H1 (cell line): ENCODE results near the gene CEP250.
"Not testable (repeated sequence)": the region's sequence is repeated elsewhere in the genome, so short reads cannot be mapped to it uniquely, and the experiment has no call there.

ENCODE experiments used
- CEBPB ChIP-seq: IDR thresholded peaks from 2 replicates; pipeline ENCODE4 v1.6.1; 2012; ENCODE audit warnings: low read depth, low read length
- CREB1 ChIP-seq: IDR thresholded peaks from 2 replicates; pipeline ENCODE4 v1.6.1; 2012; ENCODE audit warnings: inconsistent platforms
- EGR1 ChIP-seq: IDR thresholded peaks from 2 replicates; pipeline ENCODE4 v1.6.1; 2011; ENCODE audit warnings: low read depth, low read length, borderline replicate concordance
- EP300 ChIP-seq, 2 experiments: IDR thresholded peaks; 1 replicate in 1 of 2; 2 replicates in 1 of 2; pipeline ENCODE4 v1.6.1; 2011 to 2012; ENCODE audit warnings: low read depth in 2 of 2, low read length in 2 of 2, mild to moderate bottlenecking in 2 of 2, borderline replicate concordance in 1 of 2, inconsistent platforms in 1 of 2, moderate library complexity in 1 of 2
- GABPA ChIP-seq: IDR thresholded peaks from 2 replicates; pipeline ENCODE4 v1.6.1; 2011; ENCODE audit warnings: mild to moderate bottlenecking, low read length, moderate library complexity, borderline replicate concordance; ENCODE audit not compliant: insufficient read depth
- POLR2AphosphoS5 ChIP-seq: IDR thresholded peaks from 2 replicates; pipeline ENCODE4 v1.6.1; 2011; ENCODE audit warnings: low read depth, low read length
- POU5F1 ChIP-seq: IDR thresholded peaks from 2 replicates; pipeline ENCODE4 v1.6.1; 2011; ENCODE audit warnings: low read depth, mild to moderate bottlenecking, low read length, moderate library complexity
- SP1 ChIP-seq: IDR thresholded peaks from 2 replicates; pipeline ENCODE4 v1.6.1; 2011; ENCODE audit warnings: low read depth, low read length
- TCF12 ChIP-seq: IDR thresholded peaks from 2 replicates; pipeline ENCODE4 v1.6.1; 2011; ENCODE audit warnings: low read depth, mild to moderate bottlenecking, low read length
- TEAD4 ChIP-seq: IDR thresholded peaks from 2 replicates; pipeline ENCODE4 v1.6.1; 2012; ENCODE audit warnings: low read depth, low read length, inconsistent platforms, mixed read lengths
- TF ChIP-seq, protein P1 (sequence below), 3 experiments: IDR thresholded peaks; 1 replicate in 2 of 3; 2 replicates in 1 of 3; pipeline versions ENCODE4 v1.5.1 to v1.6.1; 2011; ENCODE audit warnings: low read length in 3 of 3, mild to moderate bottlenecking in 3 of 3, inconsistent platforms in 2 of 3, low read depth in 1 of 3, moderate library complexity in 1 of 3; ENCODE audit not compliant: insufficient read depth in 1 of 3; ENCODE audit errors: control extremely low read depth in 1 of 3
- TF ChIP-seq, protein P2 (sequence below): IDR thresholded peaks from 2 replicates; pipeline ENCODE4 v1.6.1; 2011; ENCODE audit warnings: low read length, improper control_type of control experiment

- TF ChIP-seq, protein P1, sequence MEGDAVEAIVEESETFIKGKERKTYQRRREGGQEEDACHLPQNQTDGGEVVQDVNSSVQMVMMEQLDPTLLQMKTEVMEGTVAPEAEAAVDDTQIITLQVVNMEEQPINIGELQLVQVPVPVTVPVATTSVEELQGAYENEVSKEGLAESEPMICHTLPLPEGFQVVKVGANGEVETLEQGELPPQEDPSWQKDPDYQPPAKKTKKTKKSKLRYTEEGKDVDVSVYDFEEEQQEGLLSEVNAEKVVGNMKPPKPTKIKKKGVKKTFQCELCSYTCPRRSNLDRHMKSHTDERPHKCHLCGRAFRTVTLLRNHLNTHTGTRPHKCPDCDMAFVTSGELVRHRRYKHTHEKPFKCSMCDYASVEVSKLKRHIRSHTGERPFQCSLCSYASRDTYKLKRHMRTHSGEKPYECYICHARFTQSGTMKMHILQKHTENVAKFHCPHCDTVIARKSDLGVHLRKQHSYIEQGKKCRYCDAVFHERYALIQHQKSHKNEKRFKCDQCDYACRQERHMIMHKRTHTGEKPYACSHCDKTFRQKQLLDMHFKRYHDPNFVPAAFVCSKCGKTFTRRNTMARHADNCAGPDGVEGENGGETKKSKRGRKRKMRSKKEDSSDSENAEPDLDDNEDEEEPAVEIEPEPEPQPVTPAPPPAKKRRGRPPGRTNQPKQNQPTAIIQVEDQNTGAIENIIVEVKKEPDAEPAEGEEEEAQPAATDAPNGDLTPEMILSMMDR (IDR thresholded peaks at IDR 0.05; ENCODE audit: control extremely low read depth in 1 of 3, insufficient read depth in 1 of 3, low read depth in 1 of 3, low read length in 3 of 3): not testable (repeated sequence)
- TF ChIP-seq TEAD4; POU5F1; GABPA; EGR1; POLR2AphosphoS5; TCF12; SP1; EP300 (IDR thresholded peaks at IDR 0.05; ENCODE audit: borderline replicate concordance in 1 of 2, low read depth in 2 of 2, low read length in 2 of 2); CREB1; CEBPB: not testable (repeated sequence)
- TF ChIP-seq, protein P2, sequence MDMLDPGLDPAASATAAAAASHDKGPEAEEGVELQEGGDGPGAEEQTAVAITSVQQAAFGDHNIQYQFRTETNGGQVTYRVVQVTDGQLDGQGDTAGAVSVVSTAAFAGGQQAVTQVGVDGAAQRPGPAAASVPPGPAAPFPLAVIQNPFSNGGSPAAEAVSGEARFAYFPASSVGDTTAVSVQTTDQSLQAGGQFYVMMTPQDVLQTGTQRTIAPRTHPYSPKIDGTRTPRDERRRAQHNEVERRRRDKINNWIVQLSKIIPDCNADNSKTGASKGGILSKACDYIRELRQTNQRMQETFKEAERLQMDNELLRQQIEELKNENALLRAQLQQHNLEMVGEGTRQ: not testable (repeated sequence)
These were observed 5.5 kb upstream of the CEP250 start for GRCh38 chr20:35449855-35450254.
